ENCODE measurements around the gene ALPP.
A peak's percentile ranks its signal among the peaks of the same experiment; 100 is the strongest.
"Not testable (repeated sequence)": the region's sequence is repeated elsewhere in the genome, so short reads cannot be mapped to it uniquely, and the experiment has no call there.

The ALPP gene
- 0 to 0.18 (median 0) reads per million in 9 experiments for total RNA-seq

DNA sequence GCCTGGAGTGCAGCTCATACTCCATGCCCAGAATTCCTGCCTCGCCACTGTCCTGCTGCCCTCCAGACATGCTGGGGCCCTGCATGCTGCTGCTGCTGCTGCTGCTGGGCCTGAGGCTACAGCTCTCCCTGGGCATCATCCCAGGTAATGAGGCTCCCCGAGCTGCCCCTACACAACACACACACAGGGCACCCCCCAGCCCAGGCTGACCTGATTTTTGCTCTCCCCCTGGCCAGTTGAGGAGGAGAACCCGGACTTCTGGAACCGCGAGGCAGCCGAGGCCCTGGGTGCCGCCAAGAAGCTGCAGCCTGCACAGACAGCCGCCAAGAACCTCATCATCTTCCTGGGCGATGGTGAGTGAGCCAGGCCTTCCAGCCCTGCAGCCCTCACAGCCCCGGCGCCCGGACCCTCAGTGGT, at the start of gene ALPP:
Gene ALPP, plus strand, starts transcription at position 17 of the 417 bp plus-strand sequence. Its CDS starts 52 bp downstream, at position 69.
- H3K27me3 Mint-ChIP-seq: peaks cover 24 to 44% of the 10 kb centered on the region in 2 donors
- not testable (repeated sequence) for ATAC-seq (replicated peaks); H3K9me3 Mint-ChIP-seq; DNase-seq; H3K4me3 Mint-ChIP-seq; H3K36me3 Mint-ChIP-seq (ENCODE audit: insufficient read depth); H3K27ac Mint-ChIP-seq; H3K4me1 Mint-ChIP-seq (ENCODE audit: low read depth in 2 of 2)

DNA sequence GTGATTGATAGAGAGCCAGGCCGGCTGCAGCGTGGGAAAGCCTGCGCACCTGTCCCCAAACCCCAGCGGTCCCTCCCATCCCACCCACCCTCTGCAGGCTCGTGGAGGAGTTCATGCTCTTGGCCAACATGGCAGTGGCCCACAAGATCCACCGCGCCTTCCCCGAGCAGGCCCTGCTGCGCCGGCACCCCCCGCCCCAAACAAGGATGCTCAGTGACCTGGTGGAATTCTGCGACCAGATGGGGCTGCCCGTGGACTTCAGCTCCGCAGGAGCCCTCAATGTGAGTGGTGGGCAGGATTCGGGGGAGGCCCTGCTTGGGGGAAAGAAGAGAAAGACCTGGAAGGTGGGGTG, 48.9 kb upstream of the ALPP start:
- Mint-ChIP-seq H3K9me3 (no peaks in the 10 kb centered on the region), H3K36me3 (ENCODE audit: insufficient read depth) (peaks cover 7% of the 10 kb centered on the region), H3K4me1 (ENCODE audit: low read depth in 2 of 2) (peaks cover 3 to 5% of the 10 kb centered on the region in 2 donors), H3K27me3 (no peaks in the 10 kb centered on the region), H3K27ac (no peak overlapping the region), H3K4me3 (no peak overlapping the region)
- no peak for ATAC-seq (replicated peaks)
- no peak for DNase-seq

DNA sequence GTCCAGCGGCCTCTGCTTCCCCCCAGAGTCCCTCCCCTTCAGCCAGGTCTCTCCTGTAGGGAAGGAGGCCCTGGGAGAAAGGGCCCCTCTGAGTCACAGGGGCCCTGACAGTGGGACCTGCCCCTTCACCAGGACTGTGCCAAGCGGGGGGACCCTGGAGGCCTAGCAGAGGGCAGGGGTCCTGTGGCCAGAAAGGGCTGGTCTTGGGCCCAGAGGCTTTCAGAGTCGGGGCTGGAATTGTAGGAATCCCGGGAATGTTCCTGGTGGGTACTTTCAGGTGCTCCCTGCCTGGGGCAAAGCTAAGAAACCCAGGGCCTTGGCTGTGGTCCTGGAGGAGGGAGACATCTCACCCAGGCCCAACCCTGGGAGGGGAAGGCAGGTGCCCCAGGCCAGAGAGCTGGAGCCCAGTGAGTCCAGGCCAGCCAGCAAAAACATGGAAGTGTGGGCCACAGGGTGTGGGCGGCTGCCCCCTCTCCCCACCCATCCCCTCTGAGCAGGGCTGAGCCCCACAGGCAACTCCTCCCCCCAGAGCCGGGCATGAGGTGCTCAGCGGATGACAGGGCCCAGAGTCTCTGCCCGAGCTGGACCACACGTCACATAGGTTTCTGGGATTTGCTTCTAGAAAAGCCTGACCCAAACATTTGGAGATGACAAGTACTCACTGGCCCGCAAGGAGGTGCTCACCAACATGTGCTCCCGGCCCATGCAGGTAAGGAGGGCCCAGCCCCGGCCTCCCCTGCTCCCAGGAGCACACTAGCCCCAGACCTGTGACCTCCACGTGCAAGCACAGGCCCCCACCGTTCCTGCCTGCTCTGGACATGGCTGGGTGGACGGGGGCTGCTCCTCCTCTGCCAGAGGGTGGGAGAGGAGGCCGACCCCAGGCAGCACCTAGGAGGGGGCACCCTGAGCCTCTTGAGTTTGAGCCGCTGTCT, 48.2 kb upstream of the ALPP start:
- H3K4me1 Mint-ChIP-seq (ENCODE audit: low read depth in 2 of 2): peaks cover 3 to 5% of the 10 kb centered on the region in 2 donors
- peaks cover 7% of the 10 kb centered on the region for H3K36me3 Mint-ChIP-seq (ENCODE audit: insufficient read depth)
- ATAC-seq (replicated peaks): no peak
- DNase-seq: no peak
- H3K27me3 Mint-ChIP-seq: no peaks in the 10 kb centered on the region
- no peak overlapping the region for H3K4me3 Mint-ChIP-seq
- H3K9me3 Mint-ChIP-seq: no peaks in the 10 kb centered on the region
- H3K27ac Mint-ChIP-seq: no peak overlapping the region

DNA sequence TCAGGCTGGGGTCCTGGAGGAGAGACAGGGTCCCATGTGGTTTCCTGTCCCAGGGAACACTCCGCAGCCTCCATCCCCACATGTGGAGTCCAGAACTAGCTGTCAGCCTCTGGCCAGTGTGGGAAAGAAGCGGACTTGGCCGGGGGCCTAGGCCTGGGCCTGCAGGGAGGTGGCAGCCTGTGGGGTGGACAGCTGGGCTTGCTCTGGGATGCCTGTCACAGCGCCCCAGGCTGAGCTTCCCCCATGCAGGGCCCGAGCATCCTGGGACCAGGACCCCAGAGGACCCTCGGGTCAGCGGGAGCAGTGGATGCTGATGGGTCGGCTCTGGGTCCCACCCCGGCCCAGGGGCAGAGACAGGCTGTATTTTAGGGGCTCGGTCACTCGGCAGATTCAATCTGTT, 47.5 kb upstream of the ALPP start:
- H3K9me3 Mint-ChIP-seq, H3K27me3 Mint-ChIP-seq: not testable (repeated sequence)

DNA sequence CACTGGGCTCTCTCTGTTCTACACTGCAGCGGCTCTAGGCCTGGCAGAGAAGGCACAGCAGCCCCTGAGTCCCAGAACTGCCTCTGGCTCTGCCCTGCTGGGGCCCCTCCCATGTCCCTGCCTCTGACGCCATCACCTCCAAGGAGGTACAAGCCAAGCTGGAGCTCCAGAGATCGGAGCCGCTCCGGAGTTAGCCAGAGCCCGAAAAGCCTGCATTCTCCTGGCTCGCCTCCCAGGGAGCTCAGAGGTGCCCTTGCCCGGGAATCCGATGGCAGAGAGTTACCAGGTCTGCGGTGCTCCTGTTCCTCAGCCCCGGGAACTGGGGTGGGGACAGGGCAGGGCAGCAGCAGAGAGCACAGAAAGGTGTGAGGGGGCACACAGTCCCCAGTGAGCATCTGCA, 46.9 kb upstream of the ALPP start:
- not testable (repeated sequence) for H3K27ac Mint-ChIP-seq; H3K27me3 Mint-ChIP-seq; H3K9me3 Mint-ChIP-seq; ATAC-seq (replicated peaks); DNase-seq; H3K36me3 Mint-ChIP-seq (ENCODE audit: insufficient read depth); H3K4me3 Mint-ChIP-seq; H3K4me1 Mint-ChIP-seq (ENCODE audit: low read depth in 2 of 2)

More for the DNA sequence above, 47.5 kb upstream of the ALPP start:
- H3K36me3 Mint-ChIP-seq (ENCODE audit: insufficient read depth); ATAC-seq (replicated peaks); H3K4me1 Mint-ChIP-seq (ENCODE audit: low read depth in 2 of 2); H3K4me3 Mint-ChIP-seq; H3K27ac Mint-ChIP-seq; DNase-seq: not testable (repeated sequence)

DNA sequence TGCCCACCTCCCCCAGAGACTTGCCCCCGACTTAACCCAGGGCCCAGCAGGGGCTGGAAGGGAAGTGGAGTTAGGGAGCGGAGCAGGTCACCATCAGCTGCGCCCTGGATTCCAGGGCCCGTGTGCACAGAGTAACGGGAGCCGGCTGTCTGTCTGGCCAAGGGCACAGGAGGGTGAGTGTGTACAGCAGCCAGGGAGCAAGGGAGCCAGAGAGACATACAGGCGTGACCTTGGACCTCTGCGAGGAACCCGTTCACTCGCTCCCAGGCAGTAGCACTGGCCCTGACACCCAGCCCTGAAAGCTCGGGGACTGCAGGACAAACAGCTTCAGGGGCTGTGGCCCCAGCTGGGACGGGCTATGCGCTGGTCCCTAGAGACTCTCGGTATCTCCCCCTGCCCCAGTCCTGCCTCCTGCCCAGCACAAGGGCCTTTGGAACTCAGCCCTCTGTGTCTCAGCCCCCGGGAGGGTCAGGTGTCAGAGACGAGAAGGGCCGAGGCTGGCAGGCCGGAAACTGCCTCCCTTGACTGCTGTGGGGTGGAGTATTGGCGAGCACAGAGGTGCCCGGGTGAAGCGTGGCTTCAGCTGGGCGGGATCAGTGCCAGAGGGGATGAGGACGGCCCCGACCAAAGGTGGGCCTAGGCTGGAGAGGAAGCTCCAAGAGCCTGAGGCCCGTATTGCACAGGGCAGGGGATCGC, 46.2 kb upstream of the ALPP start:
- not testable (repeated sequence) for DNase-seq; H3K9me3 Mint-ChIP-seq; H3K27ac Mint-ChIP-seq; H3K4me3 Mint-ChIP-seq; H3K27me3 Mint-ChIP-seq; H3K36me3 Mint-ChIP-seq (ENCODE audit: insufficient read depth); ATAC-seq (replicated peaks); H3K4me1 Mint-ChIP-seq (ENCODE audit: low read depth in 2 of 2)

DNA sequence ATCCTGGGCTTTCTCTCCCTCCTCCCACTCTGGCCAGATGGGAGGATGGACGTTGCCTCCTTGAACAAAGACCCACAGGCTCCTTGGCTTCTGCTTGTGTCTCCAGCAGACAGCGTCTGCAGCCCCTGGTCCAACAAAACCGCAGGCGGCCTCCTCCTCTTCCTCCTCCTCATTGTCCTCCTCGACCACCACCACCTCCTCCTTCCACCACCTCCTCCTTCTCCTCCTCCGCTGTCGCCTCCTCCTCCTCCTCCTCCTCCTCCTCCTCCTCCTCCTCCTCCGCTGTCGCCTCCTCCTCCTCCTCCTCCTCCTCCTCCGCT, 45.7 kb upstream of the ALPP start:
- peak overlapping the region in 1 of 2 donors; percentile 51 for H3K27ac Mint-ChIP-seq
- ATAC-seq (replicated peaks): no peak
- no peaks in the 10 kb centered on the region for H3K4me1 Mint-ChIP-seq (ENCODE audit: low read depth in 2 of 2)
- no peaks in the 10 kb centered on the region for H3K27me3 Mint-ChIP-seq
- H3K4me3 Mint-ChIP-seq: no peak overlapping the region
- no peaks in the 10 kb centered on the region for H3K36me3 Mint-ChIP-seq (ENCODE audit: insufficient read depth)
- DNase-seq: no peak
- H3K9me3 Mint-ChIP-seq: no peaks in the 10 kb centered on the region

DNA sequence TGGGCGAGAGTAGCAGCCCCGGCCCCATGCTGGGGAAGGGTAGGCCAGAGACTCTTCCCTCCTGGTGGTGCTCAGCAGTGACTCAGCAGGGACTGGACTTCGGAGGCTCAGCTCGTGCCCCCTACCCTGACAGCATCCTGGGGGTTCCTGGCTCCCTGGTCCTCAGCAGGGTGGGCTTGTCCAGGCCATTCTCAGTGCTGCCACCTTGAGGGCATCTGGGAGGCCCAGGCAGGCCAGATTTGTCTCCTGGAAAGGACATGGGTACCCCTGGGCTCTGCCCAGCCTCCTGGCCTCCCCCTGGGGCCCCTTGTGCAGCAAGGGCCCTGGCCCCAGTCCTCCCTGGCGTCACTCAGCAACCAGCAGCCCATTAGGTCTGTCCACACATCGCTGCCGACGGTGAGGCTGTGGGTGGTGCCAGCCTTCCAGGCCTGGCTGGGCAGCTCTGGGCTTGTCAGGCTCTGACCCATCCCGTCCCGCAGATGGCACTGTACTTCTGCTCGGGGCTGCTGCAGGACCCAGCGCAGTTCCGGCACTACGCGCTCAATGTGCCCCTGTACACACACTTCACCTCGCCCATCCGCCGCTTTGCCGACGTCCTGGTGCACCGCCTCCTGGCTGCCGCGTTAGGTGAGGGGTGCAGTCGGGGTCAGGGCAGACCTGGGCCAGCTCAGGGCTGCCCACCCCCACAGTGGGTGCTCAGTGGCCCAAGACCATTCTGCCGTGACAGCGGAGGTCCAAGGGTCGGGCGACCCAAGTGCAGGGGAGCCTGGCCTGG, 45.0 kb upstream of the ALPP start:
- no peak for DNase-seq
- no peak for ATAC-seq (replicated peaks)
- Mint-ChIP-seq H3K36me3 (ENCODE audit: insufficient read depth) (no peaks in the 10 kb centered on the region), H3K27me3 (no peaks in the 10 kb centered on the region), H3K4me3 (no peak overlapping the region), H3K27ac (peak overlapping the region in 1 of 2 donors; percentile 51), H3K9me3 (no peaks in the 10 kb centered on the region), H3K4me1 (ENCODE audit: low read depth in 2 of 2) (no peaks in the 10 kb centered on the region)

DNA sequence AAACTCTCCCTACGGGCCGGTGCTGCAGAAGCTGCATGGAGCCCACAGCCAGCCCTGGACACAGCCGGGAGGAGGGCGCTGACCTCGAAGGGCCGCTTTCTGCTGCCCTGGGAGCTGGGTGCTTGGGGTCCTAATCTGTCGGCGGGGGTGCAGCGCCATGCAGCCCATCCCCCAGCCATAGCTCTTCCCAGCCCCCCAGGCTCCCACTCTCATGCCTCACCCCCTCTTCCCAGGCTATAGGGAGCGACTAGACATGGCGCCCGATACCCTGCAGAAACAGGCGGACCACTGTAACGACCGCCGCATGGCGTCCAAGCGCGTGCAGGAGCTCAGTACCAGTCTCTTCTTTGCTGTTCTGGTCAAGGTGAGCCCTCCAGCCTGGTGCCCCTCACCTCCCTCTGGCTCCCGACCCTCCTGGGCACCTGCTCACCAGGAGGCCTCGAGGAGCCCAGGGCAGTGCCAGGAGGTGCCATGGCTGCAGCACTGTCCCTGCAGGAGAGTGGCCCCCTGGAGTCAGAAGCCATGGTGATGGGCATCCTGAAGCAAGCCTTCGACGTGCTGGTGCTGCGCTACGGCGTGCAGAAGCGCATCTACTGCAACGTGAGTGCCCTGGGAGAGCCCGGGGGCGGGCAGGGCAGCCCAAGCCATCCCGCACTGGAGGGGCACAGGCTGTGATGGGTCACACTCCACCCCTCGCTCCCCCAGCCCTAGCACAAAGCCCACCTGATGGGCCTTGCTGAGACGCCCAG, 44.2 kb upstream of the ALPP start:
- H3K4me3 Mint-ChIP-seq; H3K27me3 Mint-ChIP-seq; H3K27ac Mint-ChIP-seq; H3K36me3 Mint-ChIP-seq (ENCODE audit: insufficient read depth); DNase-seq; H3K9me3 Mint-ChIP-seq; ATAC-seq (replicated peaks); H3K4me1 Mint-ChIP-seq (ENCODE audit: low read depth in 2 of 2): not testable (repeated sequence)

DNA sequence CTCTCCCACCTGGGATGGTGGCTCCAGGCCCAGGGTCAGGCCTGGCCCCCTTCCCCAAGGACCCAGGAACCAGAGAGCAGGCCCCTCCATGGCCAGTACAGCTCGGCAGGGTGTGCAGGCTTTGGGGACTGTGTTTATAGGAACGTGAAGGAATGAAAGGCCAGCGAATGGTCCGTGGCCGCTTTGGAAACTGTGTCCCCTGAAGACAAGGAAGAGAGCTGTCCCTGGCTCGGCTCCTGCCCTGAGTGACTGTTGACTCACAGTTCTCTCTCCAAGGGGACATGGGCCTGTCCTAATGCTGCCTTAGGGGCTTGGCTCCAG, 43.7 kb upstream of the ALPP start:
- not testable (repeated sequence) for H3K4me1 Mint-ChIP-seq (ENCODE audit: low read depth in 2 of 2); H3K27ac Mint-ChIP-seq; H3K27me3 Mint-ChIP-seq; ATAC-seq (replicated peaks); DNase-seq; H3K4me3 Mint-ChIP-seq; H3K9me3 Mint-ChIP-seq; H3K36me3 Mint-ChIP-seq (ENCODE audit: insufficient read depth)

DNA sequence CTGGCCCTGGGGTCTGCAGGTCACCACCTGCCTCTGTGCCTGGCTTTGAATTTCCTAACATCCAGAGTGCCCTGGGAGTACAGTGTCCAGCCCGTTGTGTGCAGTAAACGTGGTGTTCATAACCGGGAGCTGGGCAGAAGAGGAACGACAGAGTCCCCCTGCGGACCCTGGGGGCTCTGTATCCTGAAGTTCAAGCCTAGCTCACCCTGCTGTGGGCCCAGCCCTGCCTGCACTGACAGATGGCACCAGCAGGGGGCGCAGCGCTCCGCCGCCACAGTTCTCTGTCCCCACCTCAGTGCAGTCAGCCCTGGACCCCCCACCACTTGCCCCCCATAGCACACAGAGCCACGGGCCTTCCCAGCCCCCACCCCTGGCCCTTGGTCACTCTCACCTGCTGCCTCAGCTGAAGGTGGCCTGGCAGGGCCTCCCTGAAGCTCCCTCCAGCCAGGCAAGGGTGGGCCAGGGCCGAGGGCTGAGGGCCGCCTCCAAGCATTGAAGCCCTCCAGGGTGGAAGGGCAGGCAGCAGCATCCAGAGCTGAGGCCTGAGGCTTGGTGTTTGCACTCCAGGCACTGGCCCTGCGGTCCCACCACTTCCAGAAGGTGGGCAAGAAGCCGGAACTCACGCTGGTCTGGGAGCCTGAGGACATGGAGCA, 43.2 kb upstream of the ALPP start:
- not testable (repeated sequence) for H3K27ac Mint-ChIP-seq; H3K36me3 Mint-ChIP-seq (ENCODE audit: insufficient read depth); H3K27me3 Mint-ChIP-seq; H3K4me1 Mint-ChIP-seq (ENCODE audit: low read depth in 2 of 2); H3K4me3 Mint-ChIP-seq; DNase-seq; H3K9me3 Mint-ChIP-seq
- peak; percentile 54 for ATAC-seq (replicated peaks)

DNA sequence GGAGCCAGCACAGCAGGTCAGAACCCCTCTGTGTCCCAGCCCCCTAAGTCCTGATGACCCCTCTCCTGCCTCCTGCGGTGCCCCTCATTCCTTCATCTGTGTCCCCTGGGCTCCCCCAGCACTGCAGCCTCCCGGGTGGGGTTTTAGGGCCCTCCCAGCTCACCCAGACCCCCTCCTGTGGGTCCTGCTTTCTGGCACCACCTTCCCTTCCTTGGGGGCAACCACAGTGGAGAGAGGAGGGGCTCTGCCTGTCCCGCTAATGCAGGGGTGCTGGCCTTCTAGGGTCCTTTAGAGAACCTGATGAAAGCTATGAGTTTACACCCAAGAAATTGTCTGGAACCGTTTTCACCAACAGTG, 42.7 kb upstream of the ALPP start:
- no peak for DNase-seq
- Mint-ChIP-seq H3K27me3 (no peaks in the 10 kb centered on the region), H3K36me3 (ENCODE audit: insufficient read depth) (peaks cover 7% of the 10 kb centered on the region), H3K4me1 (ENCODE audit: low read depth in 2 of 2) (no peaks in the 10 kb centered on the region), H3K4me3 (no peak overlapping the region), H3K27ac (no peak overlapping the region), H3K9me3 (no peaks in the 10 kb centered on the region)
- no peak for ATAC-seq (replicated peaks)

DNA sequence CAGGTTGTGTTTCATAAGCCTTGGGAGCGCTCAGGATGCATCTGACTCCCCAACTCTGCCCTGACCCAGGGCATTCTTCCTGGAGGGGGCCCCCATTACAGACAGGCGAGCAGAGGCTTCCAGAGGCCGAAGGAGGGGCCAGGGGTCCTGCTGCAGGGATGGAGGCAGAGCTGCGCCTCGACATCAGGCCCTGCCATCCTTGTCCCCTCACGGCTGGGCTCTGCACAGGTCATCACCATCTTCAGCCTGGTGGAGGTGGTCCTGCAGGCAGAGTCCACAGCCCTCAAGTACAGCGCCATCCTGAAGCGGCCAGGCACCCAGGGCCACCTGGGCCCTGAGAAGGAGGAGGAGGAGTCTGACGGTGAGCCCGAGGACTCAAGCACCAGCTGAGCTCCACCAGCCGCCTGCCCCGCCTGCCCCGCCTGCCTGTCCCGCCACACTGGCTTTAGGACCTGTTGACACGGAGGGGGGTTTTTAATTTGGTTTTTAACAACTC, 42.3 kb upstream of the ALPP start:
- DNase-seq: no peak
- Mint-ChIP-seq H3K36me3 (ENCODE audit: insufficient read depth) (peaks cover 7% of the 10 kb centered on the region), H3K4me1 (ENCODE audit: low read depth in 2 of 2) (no peaks in the 10 kb centered on the region), H3K27me3 (no peaks in the 10 kb centered on the region), H3K9me3 (no peaks in the 10 kb centered on the region), H3K27ac (no peak overlapping the region), H3K4me3 (no peak overlapping the region)
- no peak for ATAC-seq (replicated peaks)

All from effector memory CD8-positive, alpha-beta T cell (primary cell).